Astrocyte of the cerebellum (primary cell): ENCODE measurements around the gene TMEM209.

Experiments used
- DNase-seq: peaks from one replicate; pipeline ENCODE4 v3.0.0-alpha.2; 2011; ENCODE audit warnings: low read depth
- H3K4me3 ChIP-seq: 2 replicates; pipeline ENCODE4 v1.5.1; 2011; ENCODE audit warnings: mild to moderate bottlenecking, low read depth, low read length, moderate library complexity
- in situ Hi-C: cut with HindIII; loops from 2 replicates; pipeline ENCODE4 v1.10.0; 2017; ENCODE audit warnings: low sequenced_read_pairs
- TF ChIP-seq, protein P1 (sequence below): IDR thresholded peaks from 2 replicates; pipeline ENCODE4 v1.5.1; 2012; ENCODE audit warnings: low read length, low read depth, moderate library complexity, mild to moderate bottlenecking; ENCODE audit errors: missing control alignments

TMEM209 gene

DNA sequence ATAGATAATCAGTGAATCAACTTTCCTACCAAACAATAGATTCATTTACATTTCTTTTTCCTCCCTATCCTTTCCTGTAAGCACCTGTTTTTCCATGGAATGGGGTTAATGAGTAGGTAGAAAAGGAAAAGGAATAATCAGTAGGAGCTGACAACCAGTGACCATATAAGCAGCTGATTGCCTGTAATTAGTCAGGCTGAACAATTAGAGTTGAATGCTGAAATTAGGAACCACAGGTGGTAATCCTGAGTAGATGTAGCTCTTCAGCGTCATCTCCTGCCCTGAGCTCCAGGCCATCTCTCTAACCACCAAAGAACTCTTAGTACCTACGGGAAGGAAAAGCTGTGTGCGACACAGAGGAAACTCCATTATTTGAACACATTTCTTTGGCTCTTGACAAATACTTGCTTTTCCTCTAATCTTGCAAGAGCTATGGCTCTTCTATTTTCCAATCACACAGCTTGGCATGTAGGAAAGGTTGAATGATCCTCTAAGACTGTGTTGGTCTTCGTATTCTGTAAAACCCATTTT, 71.0 kb downstream of the TMEM209 start:
- no peak overlapping the region for H3K4me3 ChIP-seq
- TF ChIP-seq, protein P1, sequence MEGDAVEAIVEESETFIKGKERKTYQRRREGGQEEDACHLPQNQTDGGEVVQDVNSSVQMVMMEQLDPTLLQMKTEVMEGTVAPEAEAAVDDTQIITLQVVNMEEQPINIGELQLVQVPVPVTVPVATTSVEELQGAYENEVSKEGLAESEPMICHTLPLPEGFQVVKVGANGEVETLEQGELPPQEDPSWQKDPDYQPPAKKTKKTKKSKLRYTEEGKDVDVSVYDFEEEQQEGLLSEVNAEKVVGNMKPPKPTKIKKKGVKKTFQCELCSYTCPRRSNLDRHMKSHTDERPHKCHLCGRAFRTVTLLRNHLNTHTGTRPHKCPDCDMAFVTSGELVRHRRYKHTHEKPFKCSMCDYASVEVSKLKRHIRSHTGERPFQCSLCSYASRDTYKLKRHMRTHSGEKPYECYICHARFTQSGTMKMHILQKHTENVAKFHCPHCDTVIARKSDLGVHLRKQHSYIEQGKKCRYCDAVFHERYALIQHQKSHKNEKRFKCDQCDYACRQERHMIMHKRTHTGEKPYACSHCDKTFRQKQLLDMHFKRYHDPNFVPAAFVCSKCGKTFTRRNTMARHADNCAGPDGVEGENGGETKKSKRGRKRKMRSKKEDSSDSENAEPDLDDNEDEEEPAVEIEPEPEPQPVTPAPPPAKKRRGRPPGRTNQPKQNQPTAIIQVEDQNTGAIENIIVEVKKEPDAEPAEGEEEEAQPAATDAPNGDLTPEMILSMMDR = no peak
- no peak for DNase-seq
- in situ Hi-C loops = no loop called here

DNA sequence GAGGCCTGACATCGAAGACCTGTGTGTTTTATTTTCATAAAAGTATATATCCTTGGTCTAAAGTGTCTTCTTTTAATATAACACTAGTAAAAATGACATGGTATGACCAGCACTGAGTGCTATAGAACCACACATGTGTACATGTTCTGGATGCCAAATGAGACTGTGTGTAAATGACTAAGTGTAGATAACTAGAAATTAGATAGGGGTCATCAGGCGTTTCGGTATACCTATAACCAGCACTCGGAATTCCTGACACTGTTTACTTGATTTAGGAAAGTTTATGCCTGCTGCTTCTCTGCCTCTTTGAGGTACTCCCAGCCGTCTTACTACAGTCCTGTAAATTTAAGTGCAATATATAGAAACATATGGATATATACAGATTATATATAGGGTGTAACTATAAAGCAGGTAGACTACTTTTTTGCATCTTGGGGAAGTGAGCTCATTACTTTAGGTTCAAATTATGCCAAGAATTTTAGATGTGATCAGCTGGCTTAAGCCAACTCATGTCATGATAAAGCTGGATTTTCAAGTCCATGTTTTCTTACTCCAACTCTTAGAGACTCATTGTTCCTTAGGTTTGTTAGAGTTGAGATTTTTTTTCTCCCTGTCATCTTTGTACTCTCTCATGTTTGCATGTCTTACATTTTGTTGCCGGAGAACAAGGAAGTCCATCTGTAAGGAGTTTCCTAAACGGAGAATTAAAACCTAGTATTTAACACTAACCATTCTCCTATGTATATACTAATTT, 72.0 kb downstream of the TMEM209 start:
- in situ Hi-C loops = no loop called here
- DNase-seq = no peak
- TF ChIP-seq, protein P1 = no peak
- no peak overlapping the region for H3K4me3 ChIP-seq

DNA sequence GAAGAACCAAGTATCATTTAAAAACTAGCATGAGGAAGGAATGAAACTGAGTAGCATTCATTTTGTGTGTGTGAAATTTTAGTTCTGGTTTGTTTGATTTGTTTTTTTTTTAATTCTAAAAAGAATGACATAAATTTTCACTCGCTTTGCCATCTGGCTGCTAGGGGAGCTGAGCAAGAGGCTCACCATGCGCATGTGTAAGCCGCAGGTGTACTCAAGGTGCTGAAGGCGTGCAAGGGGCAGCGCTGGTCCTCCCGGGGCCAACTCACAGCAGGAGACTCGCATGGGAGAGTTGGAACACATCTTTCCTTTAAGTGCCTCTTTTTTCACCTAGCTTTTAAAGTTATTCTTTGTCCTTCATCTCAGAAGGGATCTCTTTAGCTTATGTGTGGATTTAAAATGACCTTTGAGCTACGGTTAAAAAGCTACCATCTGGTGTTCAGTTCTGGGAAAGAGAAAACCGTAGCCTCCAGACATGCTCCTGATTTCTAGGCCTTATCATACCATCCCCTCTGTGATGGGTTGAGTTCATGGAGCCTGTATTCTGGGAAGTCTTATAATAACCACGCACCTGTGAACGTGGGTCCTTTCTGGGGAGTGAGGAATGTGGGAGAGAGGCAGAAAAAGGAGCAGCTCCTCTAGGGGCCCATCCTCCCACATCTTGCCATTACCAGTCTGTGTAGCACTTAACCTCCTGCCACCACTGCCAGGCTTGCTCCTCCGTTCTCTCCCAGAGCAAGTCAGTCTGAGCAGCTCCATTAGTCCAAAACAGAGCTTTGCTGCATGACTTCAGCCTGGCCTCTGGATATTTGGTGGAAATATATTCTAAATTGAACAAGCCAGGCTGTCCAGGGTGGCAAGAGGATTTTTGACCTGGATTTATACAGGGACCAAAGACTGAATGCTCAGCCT, 73.0 kb downstream of the TMEM209 start:
- in situ Hi-C loops = no loop called here
- H3K4me3 ChIP-seq = no peak overlapping the region
- TF ChIP-seq, protein P1 = no peak
- no peak for DNase-seq

DNA sequence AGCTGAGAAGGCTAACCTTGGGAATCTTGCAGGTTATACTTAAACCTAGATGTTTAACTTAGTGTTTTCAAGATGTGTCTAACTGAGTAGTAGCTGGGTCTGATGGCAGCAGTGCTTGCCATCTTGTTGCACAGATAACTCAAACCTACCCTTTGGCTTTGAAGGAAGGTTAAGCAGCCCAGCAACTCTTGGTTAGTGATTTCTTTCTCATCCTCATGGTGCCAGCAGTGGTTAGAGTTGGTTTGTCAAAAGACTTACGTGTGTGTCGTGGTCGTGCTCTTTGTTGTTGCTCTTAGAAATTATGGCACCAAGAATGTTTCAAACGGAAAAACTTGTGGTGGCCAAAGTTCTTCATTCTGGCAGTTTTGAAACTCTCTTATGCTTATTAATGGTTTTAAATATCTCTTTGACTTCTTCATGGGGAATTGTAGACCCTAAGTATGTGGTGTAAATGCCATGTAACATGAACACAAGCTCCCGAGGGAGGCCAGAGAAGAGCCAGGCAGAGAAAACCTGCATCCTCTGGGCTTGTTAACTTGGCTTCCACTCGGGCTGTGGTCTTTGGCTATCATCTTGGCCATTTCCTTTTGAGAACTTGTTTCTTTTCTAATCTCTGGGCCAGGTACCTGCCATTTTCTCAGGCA, 73.9 kb downstream of the TMEM209 start:
- TF ChIP-seq, protein P1 = no peak
- in situ Hi-C loops = no loop called here
- no peak overlapping the region for H3K4me3 ChIP-seq
- no peak for DNase-seq

DNA sequence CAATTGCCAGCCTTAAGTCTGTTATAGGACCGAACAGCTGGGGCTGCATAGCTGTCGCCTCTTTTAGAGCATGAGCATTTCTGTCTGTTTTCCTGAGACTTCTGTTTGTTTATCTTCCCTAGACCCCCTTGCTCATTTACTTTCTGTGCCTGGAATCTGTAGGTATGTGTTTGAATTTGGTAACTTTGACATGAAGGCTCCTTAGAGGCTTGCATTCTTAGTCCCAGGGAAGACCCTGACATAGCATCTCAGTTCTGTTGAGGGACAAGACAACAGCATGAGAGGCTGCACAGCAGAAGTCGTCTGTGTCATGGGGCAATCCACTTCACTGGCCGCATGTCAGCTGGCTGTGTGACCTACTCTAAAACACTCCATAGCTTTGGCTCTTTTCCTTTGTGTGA, 76.2 kb downstream of the TMEM209 start:
- DNase-seq = no peak
- in situ Hi-C loops = no loop called here
- TF ChIP-seq, protein P1 = no peak
- no peak overlapping the region for H3K4me3 ChIP-seq

DNA sequence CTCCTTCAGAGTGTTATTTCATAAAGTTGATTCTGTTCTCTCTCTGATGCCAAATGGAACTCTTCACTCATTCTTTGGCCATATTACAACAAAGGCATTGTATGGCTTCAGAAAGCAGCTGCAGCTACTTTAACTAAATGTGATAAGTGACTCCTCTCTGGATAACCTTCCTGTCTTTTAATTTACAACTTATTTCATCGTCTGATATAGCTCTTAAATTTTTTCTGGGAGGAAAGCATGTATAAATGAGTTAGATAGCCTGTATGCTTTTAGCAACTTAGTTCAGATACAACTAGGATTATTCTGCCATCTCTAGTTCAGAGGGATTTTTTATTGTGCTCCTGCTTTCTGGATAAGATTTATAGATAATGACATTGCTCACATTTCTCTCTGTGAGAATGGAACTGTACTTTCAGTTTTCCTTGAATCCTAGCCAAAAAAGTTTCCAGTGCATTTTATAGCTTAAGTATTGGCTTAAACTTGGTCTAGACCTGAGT, 77.3 kb downstream of the TMEM209 start:
- H3K4me3 ChIP-seq = no peak overlapping the region
- DNase-seq = no peak
- in situ Hi-C loops = no loop called here
- TF ChIP-seq, protein P1 = no peak
